Activated CD4-positive, alpha-beta T cell treated with anti-CD3 and anti-CD28 coated beads for 24 hours (primary cell): ENCODE results near the gene AK9.
"Not testable (repeated sequence)": the region's sequence is repeated elsewhere in the genome, so short reads cannot be mapped to it uniquely, and the experiment has no call there.

Experiments
- DNase-seq, 2 donors: peaks; one replicate each; pipeline ENCODE4 v3.0.0-alpha.2; 2020; ENCODE audit warnings: low read depth in 2 of 2

Gene AK9

GRCh38 chr6:109626311-109626710 lies 64.7 kb downstream of the AK9 start:
- DNase-seq: no peak

DNA sequence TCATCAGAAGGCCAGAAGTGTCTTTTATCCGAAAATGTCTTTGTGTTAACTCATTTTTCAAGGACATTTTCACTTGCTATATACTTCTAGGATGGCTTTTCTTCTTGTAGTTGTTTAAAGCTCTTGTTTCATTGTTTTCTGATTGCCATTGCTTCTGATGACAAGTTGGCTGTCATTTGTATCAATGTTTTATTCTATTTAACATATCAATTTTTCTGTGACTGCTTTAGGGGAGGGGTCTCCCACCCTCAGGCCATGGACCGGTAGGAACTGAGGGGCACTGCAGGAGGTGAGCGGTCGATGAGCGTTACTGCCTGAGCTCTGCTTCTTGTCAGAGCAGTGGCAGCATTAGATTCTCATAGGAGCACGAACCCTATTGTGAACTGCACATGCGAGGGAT lies 65.8 kb downstream of the AK9 start:
- no peak for DNase-seq

DNA sequence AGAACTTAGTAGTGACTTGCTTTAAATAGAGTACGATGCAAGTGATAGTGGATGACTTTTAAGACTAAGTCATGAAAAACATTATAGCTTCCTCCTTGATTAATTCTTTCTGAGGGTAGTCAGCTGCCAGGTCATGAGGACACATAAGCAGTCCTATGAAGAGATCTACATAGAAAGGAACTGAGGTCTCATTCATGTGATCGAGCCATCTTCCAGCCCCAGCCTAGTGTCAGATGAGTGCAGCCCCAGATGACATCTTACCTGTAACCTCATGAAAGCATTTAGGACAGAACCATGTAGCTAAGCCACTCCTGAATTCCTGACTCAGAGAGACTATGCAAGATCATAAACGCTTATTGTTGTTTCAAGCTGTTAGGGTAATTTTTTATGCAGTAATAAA lies 67.7 kb downstream of the AK9 start:
- DNase-seq: no peak

GRCh38 chr6:109612268-109612667 lies 78.7 kb downstream of the AK9 start:
- DNase-seq: no peak

- DNase-seq: no peak
These were observed 79.5 kb downstream of the AK9 start for GRCh38 chr6:109611502-109611901.

DNA sequence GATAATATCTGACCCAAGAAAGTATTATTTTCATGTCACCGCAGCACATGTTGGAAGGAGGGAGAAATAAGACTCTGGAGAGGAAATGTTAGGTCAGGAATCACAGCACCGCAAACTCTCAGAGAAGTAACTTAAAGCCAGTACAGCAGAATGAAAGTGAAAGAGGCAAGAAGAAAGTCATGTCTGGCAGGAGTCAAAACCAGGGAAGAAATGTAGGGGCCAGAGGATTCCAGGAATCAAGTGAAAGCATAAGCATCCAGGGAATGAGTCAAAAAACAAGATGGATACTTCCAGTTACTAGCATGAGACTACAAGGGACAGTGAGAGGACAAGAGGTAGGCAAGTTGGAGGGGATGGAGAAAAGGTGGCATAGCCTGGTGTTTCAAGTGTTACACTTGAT lies 80.4 kb downstream of the AK9 start:
- no peak for DNase-seq

DNA sequence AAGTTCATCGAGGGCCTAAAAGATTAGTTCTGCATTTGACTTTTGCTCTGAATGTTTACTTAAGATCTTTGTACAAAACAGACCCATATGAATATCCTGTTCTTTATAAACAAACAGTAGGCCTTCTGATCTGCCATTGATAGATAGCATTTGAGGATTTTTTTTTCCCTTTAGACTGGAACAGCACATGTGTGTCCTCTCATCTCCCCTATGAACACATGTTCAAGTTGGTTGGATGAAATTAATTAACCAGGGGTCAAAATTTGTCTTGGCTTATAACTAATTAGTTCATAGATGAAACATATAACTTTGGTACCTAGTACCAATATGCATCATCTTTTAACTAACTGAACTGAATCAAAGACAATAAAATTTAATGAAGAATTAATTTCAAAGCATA lies 81.3 kb downstream of the AK9 start:
- DNase-seq: no peak

DNA sequence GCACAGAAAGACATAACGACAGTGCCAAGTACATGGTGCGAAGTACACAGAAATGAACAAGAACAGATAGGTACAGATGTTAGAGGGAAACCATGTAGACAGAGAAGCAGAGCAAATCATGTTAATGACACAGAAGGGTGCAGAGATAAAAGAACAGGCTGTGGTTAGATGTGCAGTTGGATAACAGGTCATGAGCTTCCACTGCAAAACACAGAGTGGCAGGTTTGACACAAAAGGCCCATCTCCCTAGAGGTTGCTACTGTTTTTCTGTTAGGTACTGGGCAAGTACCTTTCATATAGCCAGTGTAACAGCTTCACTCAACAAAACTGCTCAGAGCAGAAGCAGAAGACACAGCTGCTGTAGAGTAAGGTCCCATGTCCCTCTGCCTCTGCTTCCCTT lies 84.6 kb downstream of the AK9 start:
- DNase-seq: no peak

GRCh38 chr6:109595998-109596397 lies 95.0 kb downstream of the AK9 start:
- no peak for DNase-seq

DNA sequence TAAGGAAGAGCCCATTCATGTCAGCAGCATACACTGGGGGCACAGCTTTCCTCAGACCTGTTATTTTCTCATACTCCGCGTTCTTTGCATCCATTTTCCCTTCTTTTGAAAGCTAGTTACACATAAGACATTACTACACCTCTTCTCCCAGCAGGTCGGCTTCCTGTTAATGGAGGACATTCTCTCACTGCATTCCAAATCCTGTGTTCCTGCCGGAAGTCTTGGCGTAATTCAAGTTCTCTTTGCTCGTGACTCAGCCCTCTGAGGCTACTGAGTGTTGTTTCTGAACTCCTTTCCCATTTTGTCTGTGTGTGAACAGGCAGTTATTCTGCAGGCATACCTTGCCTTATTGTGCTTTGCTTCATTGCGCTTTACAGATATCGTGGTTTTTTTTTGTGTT lies 110.5 kb downstream of the AK9 start:
- DNase-seq: no peak

- no peak for DNase-seq
These were observed 111.6 kb downstream of the AK9 start for GRCh38 chr6:109579361-109579760.

- not testable (repeated sequence) for DNase-seq
These were observed 121.1 kb downstream of the AK9 start for GRCh38 chr6:109569901-109570300.

DNA sequence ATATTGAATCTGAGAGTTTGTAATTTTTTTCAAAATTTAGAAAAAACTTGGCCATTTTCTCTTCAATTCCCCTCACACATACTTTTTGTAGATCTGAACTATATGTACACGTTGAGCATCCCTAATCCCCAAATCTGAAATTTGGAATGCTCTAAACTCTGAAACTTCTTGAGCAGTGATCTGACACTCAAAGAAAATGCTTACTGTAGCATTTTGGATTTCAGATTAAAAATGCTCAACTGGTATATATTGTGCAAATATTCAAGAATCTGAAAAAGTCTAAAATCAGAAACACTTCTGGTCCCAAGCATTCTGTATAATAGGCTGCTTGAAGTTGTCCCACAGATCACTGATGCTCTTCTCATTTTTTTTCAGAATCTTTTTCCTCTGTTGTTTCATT lies 129.2 kb downstream of the AK9 start:
- no peak for DNase-seq

GRCh38 chr6:109531446-109531845 lies 159.6 kb downstream of the AK9 start:
- no peak for DNase-seq

DNA sequence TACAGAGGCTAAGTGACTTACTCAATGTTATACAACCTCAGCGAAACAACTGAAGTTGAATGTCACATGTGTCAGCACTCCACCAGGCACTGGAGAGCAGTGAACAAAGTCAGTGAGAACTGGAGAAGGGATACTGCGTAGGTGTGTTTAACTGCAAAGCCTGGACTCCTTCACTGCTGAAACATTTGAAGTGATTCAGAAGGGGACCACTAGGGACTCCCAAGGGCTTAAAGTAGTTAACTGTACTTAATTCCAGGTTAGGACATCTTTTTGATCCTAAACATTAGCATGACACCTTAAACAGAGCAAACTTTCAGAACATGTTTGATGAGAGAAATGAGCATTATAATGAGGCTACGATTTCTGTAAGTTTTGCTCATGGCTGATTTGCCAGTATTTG lies 163.0 kb downstream of the AK9 start:
- no peak for DNase-seq

DNA sequence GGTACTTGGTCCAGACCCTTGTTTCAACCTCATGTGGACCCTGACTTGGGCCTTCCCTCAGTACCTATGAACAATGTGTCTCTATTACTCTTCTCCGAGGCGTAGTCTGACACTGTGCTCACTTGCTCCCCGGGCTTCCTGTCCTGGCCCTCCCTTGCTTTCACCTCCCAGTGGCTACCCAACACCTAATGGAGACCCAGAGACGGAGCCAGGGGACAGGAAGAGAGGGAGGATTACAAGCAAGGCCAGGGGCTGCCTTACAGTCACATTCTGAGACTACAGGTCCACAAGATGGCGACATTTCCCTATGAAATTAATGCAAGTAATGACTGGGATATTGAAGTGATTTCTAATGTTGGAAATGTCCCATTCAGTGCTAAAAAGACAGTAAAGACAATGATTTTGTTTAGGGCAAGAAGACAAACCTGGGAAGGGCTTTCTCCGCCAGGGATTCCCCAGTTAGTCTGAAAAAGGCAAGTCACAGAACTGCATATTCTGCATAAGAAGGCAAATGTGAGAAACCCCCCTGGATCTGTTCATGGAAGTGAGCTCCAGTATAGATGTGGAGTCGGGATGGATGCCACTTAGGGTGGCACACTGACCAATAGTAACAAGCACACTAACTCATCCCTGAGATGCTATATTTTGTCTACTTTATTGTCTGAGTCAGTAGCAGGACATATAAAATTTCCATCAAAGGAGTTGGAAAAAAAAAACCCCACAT lies 163.9 kb downstream of the AK9 start:
- DNase-seq: peak; percentile 20 to 47

GRCh38 chr6:109524129-109524528 lies 166.9 kb downstream of the AK9 start:
- no peak for DNase-seq

- DNase-seq: no peak
These were observed 167.5 kb downstream of the AK9 start for GRCh38 chr6:109523478-109523877.

DNA sequence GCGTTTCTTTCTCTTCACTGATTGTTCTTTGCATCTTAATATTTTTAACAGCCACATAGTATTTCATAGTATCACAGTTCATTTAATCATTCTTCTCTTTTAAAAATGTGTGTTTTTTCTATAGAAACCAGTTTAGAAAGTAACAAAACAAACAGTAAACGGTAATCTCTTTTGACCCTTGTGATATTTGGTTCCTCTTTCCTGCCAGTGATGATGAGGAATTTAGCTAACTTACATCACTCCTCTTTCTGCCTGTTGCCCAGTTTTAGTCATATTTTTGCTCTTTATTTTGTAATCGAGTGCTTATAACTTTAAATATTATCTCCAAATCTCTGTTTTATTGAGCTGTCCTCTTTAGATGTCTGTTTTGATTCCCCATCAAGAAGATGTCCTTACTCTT lies 169.9 kb downstream of the AK9 start:
- DNase-seq: no peak

- DNase-seq: not testable (repeated sequence)
These were observed 171.4 kb downstream of the AK9 start for GRCh38 chr6:109519647-109520046.

- no peak for DNase-seq
These were observed 174.1 kb downstream of the AK9 start for GRCh38 chr6:109516929-109517328.

DNA sequence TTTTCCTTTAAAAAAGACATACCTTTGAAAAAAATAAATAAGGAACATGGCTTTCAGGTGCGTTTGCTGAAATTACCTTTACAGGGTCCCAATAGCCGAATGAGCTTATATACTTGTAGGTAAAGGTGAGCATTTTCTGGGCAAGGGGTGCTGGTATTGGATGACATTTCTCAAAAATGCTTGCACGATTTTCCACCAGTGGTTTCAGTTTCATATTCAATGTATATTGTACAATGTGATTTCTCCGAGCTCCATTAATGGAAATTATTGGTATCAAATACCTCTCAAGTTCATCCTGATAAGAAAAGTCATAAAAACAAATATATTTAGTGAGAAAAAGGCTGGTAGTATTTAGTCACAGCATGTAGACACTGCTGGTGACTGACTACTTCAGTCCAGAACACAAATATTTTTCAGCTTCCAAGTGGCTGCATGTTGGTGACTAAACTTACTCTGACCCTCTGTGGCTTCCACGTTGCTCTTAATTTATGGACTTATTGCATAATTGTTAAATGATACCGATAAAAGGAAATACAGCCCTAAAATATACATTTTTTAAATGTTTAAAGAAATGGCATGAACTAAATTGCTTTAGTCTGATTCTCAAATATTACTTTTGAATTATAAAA lies 175.1 kb downstream of the AK9 start:
- no peak for DNase-seq

GRCh38 chr6:109514946-109515345 lies 176.1 kb downstream of the AK9 start:
- no peak for DNase-seq

DNA sequence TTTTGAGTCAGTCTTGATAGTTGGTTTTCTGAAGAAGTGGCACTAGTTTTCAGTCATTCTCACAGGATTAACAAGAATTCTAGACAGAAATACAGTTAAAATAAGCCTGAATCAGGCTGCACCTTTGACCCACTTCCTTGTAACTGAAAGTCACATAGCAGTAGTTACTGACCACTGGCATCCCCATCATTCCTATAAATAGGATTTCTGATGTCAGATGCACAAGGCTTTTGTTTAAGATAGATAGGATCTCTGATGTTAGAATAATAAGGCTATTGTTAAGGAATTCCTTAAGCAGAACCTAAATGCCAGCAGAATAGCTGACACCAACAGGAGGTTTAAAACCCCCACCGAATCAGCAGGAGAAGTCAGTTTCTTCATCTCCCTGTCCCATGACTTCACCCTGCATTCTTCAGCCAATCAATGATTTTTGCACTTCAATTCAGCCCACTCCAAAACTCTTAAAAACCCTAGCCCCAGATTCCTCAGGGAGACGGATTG lies 177.4 kb downstream of the AK9 start:
- no peak for DNase-seq
